Hematopoietic multipotent progenitor cell treated with erythropoietin and hydrocortisone succinate and interleukin-3 and kit ligand, for 4 days (in vitro differentiated cells): ENCODE measurements around the gene MKLN1.
"Not testable (repeated sequence)": the region's sequence is repeated elsewhere in the genome, so short reads cannot be mapped to it uniquely, and the experiment has no call there.

Experiments
- DNase-seq: peaks from one replicate; pipeline ENCODE4 v3.0.0-alpha.2; 2015

The MKLN1 gene

DNA sequence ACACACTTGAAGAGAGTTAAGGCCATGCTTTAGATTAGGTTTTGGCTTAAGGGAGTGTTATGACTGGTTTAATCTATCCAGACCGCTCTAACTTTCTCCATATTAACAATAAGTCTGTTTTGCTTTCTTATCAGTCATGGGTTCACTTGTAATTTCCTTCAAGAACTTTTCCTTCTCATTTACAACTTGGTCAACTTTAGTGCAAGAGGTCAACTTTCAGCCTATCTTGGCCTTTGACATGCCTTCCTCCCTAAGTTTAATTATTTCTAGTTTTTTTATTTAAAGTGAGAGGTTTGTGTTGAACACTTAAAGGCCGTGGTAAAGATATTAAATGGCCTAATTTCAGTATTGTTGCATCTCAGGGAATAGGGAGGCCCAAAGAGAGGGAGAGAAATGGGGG is 75.6 kb downstream of the MKLN1 start:
- DNase-seq: no peak

DNA sequence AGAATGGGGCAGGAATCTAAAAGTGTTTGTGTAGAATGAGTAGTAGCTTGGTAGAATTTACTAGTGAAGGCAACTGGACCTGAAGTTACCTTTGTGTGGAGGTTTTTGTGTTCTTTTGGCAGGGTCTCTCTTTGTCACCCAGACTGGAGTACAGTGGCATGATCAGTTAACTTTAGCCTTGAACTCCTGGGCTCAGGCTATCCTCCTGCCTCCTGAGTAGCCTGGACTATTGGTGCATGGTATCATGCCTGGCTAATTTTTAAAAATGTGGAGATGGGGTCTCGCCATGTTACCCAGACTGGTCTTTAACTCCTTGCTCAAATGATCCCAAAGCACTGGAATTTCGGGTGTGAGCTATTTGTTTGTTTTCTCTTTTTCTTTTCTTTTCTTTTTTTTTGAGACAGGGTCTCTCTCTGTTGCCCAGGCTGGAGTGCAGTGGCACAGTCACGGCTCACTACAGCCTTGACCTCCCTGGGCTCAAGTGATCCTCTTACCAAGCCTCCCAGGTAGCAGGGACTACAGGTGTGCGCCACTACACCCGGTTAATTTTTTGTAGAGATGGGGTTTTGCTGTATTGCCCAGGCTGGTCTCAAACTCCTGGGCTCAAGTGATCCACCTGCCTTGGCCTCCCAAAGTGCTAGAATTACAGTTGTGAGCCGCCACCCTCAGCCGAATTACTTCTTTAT is 76.7 kb downstream of the MKLN1 start:
- no peak for DNase-seq

DNA sequence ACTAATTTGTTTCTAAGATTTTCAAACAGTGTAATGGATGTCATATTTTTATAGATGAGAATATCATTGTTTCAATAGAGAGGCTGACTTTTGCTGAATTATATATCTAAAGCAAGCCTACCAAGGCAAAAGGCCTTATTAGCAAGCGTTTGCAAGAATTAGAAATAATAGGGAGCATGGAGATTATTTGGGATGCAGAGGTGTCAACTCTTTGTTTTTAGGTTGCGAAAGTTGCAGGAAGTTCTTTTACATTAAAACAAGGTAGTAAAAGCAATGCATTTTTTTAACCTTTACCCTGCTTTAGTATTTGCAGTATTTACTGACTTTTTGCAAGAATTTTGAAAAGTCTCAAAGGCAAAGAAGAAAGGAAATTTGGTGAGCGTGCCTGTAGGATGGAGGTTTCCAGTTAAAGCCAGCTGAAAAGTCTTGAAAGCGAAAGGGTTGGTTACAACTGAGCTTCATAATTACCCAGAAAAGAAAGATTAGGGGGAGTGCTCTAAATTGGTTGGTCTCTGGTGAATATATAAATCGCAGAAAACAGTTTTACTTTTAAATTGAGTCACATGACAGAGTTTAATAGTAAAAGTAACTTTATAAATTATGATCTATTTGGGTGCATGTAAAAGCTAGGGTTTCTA is 81.6 kb downstream of the MKLN1 start:
- DNase-seq: no peak

DNA sequence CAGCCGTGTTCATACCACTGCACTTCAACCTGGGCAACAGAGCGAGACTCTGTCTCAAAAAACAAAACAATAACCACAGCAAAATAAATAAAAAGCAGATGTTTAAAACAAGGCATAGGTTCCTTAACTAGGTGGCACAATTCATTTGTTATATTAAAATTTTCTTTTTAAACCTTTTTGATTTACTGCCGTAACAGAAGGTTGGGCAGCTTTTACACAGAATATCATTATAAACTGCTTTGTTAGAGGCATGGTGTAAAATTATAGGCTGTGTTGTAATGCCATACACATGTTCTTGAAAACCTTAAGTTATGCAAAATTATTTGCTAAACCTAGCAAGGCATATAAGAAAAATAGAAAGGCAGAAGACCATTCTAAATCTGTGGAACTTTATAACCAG is 84.4 kb downstream of the MKLN1 start:
- no peak for DNase-seq

DNA sequence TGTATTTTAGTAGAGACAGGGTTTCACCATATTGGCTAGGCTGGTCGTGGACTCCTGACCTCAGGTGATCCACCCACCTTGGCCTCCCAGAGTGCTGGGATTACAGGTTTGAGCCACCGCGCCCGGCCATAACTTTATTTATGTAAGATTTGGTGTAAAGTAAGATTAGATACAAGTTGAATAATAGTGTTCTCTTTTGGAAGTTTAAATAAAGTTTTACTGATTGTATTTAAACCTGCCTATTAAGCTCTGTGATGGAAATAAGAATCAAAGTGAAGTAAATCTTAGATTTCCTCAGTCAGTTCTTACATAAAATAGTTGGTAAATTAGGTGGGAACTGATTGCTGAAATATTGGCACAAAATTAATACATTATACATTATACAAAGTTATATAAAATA is 86.0 kb downstream of the MKLN1 start:
- no peak for DNase-seq

DNA sequence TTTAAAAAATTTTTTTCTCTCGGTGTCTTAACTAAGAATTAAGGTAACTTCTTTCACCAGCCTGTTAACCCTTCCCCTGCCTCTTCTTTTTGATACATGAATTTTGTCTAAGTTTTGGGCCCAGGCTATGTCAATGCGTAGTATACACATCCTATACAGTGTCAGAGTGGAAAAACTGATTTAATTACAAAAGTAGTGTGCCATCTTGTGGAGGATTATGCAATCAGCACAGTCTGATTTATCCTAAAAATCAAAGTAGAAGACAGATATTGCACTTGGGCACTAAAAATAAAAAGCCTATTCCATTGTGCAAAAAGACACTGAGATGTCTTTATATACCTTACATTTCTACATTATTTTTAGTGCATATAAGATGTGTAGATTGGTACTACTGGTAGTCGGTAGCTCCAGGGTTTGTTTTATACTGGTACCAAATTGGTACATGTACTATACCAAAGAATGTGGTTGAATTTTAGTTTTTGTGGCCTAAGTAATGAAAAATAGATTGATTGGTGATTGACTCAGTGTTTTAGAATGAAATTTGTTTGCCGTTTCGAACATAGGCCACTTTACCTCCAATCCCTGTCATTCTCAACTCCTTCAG is 96.6 kb downstream of the MKLN1 start:
- peak; percentile 77 for DNase-seq

DNA sequence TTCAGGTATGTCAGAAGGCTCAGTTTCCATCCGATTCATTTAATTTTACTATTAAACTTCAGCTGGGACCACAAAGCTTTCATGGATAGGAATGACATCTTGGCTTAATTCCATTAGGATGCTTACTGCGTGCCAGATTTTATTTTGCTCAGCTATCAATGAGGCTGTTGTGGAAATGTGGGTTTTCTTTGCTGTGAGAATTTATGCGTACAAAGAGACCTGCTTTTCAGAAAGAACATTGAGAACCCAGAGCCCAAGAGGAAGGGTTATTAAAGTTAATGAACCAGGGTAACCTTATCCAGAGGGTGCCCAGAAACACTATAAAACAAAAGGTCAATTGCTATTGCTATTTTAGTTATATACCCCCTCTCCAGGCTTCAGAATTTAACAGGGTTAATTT is 98.3 kb downstream of the MKLN1 start:
- no peak for DNase-seq

DNA sequence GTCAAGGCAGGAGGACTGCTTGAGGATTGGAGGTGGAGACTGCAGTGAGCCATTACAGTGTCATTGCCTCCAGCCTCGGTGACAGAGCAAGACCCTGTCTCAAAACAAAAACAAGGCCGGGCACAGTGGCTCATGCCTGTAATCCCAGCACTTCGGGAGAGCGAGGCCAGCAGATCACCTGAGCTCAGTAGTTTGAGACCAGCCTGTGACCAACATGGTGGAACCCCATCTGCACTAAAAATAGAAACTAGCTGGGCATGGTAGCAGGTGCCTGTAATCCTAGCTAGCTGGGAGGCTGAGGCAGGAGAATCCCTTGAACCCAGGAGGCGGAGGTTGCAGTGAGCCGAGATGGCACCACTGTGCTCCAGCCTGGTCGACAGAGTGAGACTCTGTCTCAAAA is 103.2 kb downstream of the MKLN1 start:
- DNase-seq: not testable (repeated sequence)

DNA sequence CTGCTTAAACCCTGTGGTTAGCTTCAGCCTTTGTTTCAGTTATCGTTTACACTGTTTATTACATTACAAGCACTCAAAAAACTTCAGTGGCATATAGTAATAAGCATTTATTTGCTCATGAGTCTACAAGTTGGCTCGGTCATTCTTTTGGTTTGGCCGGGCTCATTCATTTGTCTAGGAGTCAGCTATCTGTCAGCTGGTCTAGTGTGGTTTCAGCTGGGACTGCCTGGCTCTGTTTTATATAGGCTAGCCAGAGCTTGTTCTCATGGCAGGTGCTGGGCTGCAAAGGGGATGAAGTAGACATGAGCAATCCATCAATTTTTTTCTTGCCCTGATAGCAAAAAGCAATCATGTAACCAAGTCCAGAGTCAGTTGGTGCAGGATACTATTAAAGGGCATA is 103.6 kb downstream of the MKLN1 start:
- DNase-seq: no peak

DNA sequence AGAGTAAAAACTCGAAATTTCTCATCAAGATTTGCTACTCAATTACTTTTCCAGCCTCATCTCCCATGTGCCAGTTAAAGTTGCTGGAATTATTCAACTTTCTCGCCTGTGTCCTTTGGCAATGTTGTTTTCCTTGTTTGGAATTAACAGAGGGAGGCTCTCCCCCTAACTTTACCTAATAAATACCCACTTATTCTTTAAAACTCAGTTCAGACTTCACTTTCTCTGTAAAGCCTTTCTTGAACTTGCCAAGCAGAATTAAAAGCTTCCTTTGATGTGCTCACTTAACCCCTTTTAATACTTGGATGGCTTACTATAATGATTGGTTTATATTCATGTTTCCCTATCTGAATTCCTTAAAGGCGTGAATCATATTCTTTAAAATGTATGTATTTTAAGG is 104.1 kb downstream of the MKLN1 start:
- no peak for DNase-seq

DNA sequence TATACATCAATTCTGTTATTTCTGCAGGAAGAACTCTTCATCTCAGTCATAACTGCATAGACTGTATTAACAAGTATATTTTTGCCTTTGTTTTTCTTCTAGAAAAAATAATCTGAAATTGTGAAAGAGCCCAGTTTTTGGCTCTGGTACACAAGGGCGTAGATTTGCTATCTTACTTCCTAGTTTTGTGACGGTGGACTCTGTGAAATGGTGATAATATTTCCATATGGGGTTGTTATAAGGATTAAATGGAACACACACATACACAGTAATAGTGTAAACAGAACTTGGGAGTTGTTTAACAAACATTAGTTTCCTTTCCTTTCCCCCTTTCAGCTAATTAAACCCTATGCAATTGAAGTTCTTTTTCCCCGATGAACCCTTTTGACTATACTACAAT is 108.7 kb downstream of the MKLN1 start:
- peak; percentile 47 for DNase-seq

DNA sequence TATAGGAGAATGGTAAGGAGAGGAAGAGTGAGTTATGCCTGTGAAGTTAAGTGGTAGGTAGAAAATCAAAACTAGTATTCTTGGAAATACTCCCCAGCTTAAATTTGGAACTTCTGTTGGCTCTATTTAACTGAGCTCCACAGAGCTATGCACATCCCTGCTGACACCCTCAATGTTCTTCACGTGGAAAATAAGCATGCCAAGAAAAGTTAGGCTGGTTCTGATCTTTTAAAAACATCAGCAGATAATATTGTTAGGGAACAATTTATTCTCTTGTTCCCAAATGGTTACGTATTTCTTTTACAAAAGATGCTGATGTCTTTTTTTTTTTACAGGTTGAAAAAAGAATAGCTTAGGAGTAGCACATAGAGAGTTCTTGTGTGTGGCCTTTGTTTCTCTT is 111.3 kb downstream of the MKLN1 start:
- no peak for DNase-seq

DNA sequence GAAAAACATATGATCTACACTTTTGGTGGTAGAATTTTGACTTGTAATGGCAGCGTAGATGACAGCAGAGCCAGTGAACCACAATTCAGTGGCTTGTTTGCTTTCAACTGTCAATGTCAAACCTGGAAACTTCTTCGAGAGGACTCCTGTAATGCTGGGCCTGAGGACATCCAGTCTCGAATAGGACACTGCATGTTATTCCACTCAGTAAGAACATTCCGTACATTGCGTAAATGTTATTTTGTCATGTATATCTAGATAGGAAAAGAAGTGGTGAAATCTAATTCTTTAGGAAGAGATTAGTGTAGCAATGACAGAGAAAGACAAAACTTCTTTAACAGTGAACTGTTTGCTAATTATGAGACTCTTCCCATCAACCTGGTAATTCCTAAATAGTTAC is 115.8 kb downstream of the MKLN1 start:
- no peak for DNase-seq

DNA sequence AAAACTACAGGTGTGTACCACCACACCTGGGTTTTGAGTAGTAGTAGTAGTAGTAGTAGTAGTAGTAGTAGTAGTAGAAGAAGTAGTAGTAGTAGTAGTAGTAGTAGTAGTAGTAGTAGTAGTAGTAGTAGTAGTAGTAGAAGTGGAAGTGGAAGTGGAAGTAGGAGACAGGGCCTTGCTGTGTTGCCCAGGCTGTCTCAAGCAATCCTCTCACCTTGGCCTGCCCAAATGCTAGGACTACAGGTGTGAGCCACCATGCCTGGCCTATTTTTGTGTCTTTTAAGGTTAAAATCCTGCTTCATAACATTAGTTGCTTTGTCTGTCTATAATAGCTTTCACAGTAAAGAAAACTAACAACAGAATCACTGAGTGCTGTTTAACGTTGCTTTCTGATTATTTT is 117.0 kb downstream of the MKLN1 start:
- no peak for DNase-seq

DNA sequence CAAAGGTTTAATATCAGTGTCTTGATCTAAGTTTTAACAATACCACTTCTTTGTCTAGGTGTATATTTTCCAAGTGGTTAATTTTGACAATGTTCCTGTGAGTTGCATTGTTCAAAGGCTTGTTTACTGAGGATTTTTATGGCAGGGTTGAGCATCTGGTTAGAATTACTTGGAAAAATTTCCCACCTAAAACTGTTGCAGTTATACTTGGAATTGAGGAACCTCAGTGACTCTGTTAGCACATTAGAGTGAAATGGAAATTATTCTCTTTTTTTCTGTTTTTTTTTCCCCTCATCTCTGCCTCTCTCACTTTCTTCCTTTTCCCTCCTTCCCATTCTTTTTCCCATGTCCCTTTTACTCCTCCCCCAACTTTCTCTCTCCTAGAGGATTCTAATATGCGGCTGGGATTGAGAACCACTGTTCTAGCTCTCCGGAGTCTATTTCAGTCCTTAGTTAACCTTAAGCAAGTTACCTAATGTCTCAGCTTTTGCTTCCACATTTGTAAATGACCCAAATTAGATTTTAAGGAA is 121.8 kb downstream of the MKLN1 start:
- DNase-seq: no peak

DNA sequence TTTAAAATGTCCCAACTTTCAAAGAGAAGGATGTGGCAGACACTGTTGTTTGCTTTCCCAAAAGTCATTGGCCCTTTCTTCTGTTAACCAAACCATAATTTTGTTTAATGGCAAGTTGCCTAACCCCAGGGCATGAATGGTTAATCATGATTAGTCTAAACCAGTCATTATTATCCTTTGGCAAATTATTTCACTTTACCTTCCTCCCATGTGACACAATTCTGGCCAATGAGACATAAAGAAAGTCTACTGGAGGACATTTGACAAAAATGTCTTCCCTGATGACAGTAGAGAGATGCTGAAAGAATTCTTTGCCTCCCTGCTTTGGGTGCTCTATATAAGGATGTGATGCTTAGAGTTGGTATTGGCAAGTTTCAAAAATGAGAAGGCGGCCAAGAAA is 126.8 kb downstream of the MKLN1 start:
- DNase-seq: peak; percentile 2

DNA sequence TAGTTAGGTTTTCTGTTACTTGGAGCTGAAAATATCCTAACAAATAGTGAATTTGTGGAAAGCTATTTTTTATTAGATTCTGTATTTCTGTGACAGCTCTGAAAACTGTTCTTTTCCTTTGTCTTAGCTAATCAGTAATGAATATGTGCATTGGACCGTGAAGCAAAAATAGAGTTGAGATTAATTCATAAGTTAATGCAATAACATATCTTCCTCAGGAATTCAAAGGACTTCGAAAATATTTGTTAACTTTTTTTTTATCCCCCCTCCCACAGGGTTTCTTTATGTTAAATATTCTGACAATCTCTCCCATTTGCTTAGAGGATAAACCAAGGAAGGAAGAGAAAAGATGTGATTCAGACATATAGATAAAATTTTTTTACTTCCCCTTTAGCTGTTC is 127.3 kb downstream of the MKLN1 start:
- peak; percentile 11 for DNase-seq

DNA sequence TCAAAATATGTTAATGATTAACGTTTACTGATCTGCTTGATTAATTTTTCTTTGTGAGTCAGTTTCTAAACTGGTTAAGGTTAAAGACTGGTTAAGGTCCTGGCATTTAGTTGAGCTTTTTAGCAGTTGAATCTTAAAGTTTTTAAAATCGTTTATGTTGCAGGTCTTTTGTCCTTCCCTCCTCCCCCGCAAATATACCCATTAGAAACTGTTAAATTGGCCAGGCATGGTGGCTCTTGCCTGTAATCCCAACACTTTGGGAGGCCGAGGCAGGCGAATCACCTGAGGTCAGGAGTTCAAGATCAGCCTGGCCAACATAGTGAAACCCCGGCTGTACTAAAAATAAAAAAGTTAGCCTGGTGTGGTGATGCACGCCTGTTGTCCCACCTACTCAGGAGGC is 127.9 kb downstream of the MKLN1 start:
- DNase-seq: no peak

DNA sequence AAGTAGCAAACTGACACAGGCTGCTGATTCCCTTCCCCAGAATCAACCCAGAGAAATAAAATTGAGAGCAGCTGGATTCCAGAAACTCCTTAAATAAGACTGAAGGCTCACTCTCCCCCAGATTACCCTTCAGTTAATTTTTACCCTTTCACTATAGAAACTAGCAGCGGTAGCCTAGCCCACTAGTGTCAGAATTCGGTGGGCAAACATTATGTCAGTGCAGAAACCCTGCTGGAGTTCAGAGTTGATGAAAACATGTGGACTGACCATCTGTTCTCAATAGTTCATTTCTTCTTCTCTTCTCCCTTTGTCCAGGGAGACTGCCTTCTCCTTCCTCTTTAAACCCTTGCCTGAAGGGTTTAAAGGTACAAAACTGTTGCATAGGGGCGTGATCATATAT is 128.7 kb downstream of the MKLN1 start:
- DNase-seq: no peak

DNA sequence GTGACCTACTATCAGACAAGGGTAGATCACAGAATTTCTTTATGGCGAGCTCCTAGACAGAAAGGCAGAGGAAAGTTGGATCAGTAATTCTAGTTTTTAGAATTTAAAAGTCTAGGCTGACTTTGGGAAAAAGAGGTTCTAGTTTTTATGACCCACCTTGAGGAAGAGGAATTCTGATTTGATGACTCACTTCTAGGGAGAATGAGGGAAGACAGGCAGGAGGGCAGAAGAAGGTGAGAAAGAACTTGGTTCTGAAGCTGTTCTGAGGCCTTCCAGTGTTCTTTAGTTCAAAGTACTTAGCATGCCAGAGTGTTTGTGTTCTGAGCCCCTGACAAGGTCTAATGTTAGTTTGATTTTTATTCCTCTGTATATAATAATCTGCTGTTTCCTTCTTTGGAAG is 131.6 kb downstream of the MKLN1 start:
- no peak for DNase-seq

DNA sequence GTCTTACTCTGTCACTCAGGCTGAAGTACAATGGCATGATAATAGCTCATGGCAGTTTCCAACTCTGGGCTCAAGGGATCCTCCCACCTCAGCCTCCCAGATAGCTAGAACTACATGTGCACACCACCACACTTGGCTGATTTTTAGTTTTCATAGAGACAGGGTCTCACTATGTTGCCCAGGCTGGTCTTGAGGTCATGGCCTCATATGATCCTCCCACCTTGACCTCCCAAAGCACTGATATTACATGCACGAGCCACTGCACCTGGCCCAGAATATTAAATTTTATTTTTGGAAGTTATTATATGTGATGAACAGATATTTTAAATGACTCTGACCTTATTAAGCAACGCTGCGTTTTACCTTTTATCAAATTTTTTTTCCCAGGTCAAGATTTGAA is 134.4 kb downstream of the MKLN1 start:
- no peak for DNase-seq

DNA sequence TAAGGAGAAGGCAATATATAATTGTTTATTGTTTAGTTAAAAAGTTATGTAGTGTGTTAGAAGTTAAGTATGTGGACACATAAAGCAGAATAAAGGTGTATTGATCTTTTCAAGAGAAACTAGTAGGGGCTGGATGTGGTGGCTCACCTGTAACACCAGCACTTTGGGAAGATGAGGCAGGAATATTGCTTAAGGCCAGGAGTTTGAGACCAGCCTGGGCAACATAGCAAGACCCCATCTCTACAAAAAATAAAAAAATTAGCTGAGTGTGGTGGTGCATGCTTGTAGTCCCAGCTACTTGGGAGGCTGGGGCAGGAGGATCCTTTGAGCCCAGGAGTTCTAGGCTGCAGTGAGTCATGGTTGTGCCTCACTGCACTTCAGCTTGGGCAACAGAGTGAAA is 135.0 kb downstream of the MKLN1 start:
- not testable (repeated sequence) for DNase-seq

DNA sequence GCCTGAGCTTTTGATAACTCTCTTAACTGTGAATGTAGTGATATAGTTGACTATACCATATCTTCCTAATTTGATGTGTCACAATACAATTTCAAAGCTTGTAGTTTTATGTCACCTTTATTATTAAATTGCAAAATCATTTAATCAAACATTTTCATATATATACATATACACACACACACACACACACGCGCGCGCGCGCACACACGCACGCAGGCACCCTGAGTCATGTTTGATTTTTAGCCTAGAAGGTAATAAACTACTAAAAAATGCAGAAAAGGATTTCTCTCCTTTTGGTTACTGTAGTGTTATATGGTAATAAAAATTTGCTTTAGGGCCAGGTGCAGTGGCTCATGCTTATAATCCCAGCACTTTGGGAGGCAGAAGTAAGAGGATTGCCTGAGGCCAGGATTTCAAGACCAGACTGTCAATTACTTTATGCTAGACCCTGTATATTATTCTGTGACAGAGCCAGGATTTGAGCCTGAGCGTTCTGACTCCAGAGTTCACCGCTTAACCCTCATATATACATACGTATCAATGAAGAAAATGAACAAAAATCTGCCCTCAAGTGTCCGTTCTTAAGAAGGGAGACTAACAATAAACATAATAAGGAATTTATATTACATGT is 139.2 kb downstream of the MKLN1 start:
- no peak for DNase-seq

DNA sequence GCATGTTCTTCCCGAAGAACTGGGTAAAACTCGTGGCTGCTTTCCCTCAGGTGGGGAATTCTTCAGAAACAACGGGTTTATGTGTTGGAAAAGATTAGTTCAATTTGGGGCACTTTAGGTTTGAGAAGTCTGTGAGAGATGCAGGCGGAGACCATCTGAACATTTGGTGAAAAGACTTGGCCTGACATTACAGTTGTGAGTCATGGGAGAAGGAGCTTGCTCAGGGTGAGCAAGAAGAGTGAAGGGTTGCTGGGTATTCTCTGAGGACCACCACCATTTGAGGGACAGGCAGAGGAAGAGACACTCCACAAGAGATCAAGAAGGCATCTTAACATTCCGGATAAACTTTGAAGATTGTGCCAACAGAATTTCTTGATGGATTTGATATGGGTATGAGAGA is 140.1 kb downstream of the MKLN1 start:
- DNase-seq: no peak
